ENCODE data around the gene ELAVL3. TPM values are rescaled to one million over a fixed set of nuclear protein-coding genes. Genes with fewer than 3 reads are reported as not detected.

The ELAVL3 gene
- total RNA-seq, 1 experiment from 2014 or later, result 1.2 TPM

- no CpG with 5 or more reads among the region's 7 CpGs for WGBS (ENCODE audit: extremely low coverage, insufficient read length, low lambda C conversion rate)
These were observed 8.5 kb upstream of the ELAVL3 start for GRCh38 chr19:11489378-11489777.

More at GRCh38 chr19:11489378-11489777, 8.5 kb upstream of the ELAVL3 start:
- Mint-ChIP-seq H3K27ac (no peak overlapping the region), H3K9me3 (no peaks in the 10 kb centered on the region), H3K4me1 (peaks cover 2 to 5% of the 10 kb centered on the region in 2 experiments; a peak in 3 of 4 replicates), H3K27me3 (ENCODE audit: low read depth) (no peaks in the 10 kb centered on the region), H3K36me3 (ENCODE audit: insufficient read depth in 1 of 3, low read depth in 3 of 3) (peaks cover 0 to 15% (median 4%) of the 10 kb centered on the region in 3 experiments; a peak in 2 of 7 replicates), H3K4me3 (no peak overlapping the region)
- TF ChIP-seq CTCF (conservative IDR thresholded peaks at IDR 0.05), result no peak
- H3K79me1 ChIP-seq (ENCODE audit: insufficient read depth, low read depth, low read length, poor library complexity, severe bottlenecking), result no peaks in the 10 kb centered on the region
- H2BK12ac ChIP-seq (ENCODE audit: insufficient read length, low read depth, low read length), result no peak overlapping the region
- H2BK5ac ChIP-seq (ENCODE audit: insufficient read length, low read length), result no peak overlapping the region
- H3K9ac ChIP-seq (ENCODE audit: extremely low read depth, insufficient read length, low read length), result no peak overlapping the region
- no peaks in the 10 kb centered on the region for H3K23me2 ChIP-seq (ENCODE audit: insufficient read length, low read depth, low read length, poor library complexity, severe bottlenecking)
- H3T11ph ChIP-seq (ENCODE audit: low read length), result no peak overlapping the region
- no peak overlapping the region for H3K4ac ChIP-seq (ENCODE audit: low read depth, low read length)
- H4K5ac ChIP-seq (ENCODE audit: insufficient read length, low read depth, low read length), result no peak overlapping the region
- H2BK15ac ChIP-seq (ENCODE audit: low read depth, low read length), result no peak overlapping the region; the same call in 1 of the 2 replicates
- H4K91ac ChIP-seq (ENCODE audit: insufficient read length, low read depth, low read length), result no peak overlapping the region
- H2AFZ ChIP-seq (ENCODE audit: low read length), result no peak overlapping the region
- no peak overlapping the region for H2BK20ac ChIP-seq (ENCODE audit: low read depth, low read length, poor library complexity, severe bottlenecking)
- H3K56ac ChIP-seq (ENCODE audit: insufficient read length, low read depth, low read length), result no peak overlapping the region
- H3K4me2 ChIP-seq (ENCODE audit: insufficient read depth, insufficient read length, low read length), result no peak overlapping the region
- no peak for DNase-seq
- H2BK120ac ChIP-seq (ENCODE audit: low read depth, low read length, poor library complexity, severe bottlenecking), result no peak overlapping the region
- H2AK5ac ChIP-seq (ENCODE audit: insufficient read length, low read length), result no peak overlapping the region
- no peak overlapping the region for H3K14ac ChIP-seq (ENCODE audit: insufficient read depth, low read length)
- no peaks in the 10 kb centered on the region for H3K4me1 ChIP-seq (ENCODE audit: insufficient read depth, low read length)
- no peaks in the 10 kb centered on the region for H3K79me2 ChIP-seq (ENCODE audit: insufficient read depth, low read length)
- H3K27me3 ChIP-seq (ENCODE audit: insufficient read depth, low read length), result no peaks in the 10 kb centered on the region
- no peak overlapping the region for H3K27ac ChIP-seq (ENCODE audit: insufficient read length, low read depth, low read length)
- no peak overlapping the region for H3K23ac ChIP-seq (ENCODE audit: insufficient read length, low read depth, low read length)
- no peaks in the 10 kb centered on the region for H4K20me1 ChIP-seq (ENCODE audit: control insufficient read depth, insufficient read depth, insufficient read length)
- no peak overlapping the region for H4K8ac ChIP-seq (replicated peaks; ENCODE audit: insufficient read length, low read depth, low read length)
- H3K9me3 ChIP-seq (ENCODE audit: control insufficient read depth, low read depth, low read length), result no peaks in the 10 kb centered on the region
- H3K18ac ChIP-seq (ENCODE audit: insufficient read length, low read depth, low read length), result no peak overlapping the region
